ENCODE measurements around the gene LIPN. TPM values are rescaled to one million over a fixed set of nuclear protein-coding genes. Genes with fewer than 3 reads are reported as not detected.

The LIPN gene
- total RNA-seq, 2 donors from 2014 or later: not detected

GRCh38 chr10:88803641-88804040, 43.8 kb downstream of the LIPN start:
- H3K9me3 ChIP-seq: no peaks in the 10 kb centered on the region
- H3K4me1 ChIP-seq: no peaks in the 10 kb centered on the region
- no peak for DNase-seq
- H3K27me3 ChIP-seq: no peaks in the 10 kb centered on the region
- no peak overlapping the region for H3K4me3 ChIP-seq
- H3K27ac ChIP-seq: no peak overlapping the region
- intact Hi-C loops (cut with DNase I): loop anchor here (10.0 kb wide), 1 partner anchor 229 kb away; no protein-coding TSS in a partner anchor
- no peaks in the 10 kb centered on the region for H3K36me3 ChIP-seq
- no peak overlapping the region for H3K9ac ChIP-seq (ENCODE audit: low read depth in 2 of 2, low read length in 2 of 2)
- TF ChIP-seq, protein P1, sequence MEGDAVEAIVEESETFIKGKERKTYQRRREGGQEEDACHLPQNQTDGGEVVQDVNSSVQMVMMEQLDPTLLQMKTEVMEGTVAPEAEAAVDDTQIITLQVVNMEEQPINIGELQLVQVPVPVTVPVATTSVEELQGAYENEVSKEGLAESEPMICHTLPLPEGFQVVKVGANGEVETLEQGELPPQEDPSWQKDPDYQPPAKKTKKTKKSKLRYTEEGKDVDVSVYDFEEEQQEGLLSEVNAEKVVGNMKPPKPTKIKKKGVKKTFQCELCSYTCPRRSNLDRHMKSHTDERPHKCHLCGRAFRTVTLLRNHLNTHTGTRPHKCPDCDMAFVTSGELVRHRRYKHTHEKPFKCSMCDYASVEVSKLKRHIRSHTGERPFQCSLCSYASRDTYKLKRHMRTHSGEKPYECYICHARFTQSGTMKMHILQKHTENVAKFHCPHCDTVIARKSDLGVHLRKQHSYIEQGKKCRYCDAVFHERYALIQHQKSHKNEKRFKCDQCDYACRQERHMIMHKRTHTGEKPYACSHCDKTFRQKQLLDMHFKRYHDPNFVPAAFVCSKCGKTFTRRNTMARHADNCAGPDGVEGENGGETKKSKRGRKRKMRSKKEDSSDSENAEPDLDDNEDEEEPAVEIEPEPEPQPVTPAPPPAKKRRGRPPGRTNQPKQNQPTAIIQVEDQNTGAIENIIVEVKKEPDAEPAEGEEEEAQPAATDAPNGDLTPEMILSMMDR (IDR thresholded peaks at IDR 0.05): no peak

DNA sequence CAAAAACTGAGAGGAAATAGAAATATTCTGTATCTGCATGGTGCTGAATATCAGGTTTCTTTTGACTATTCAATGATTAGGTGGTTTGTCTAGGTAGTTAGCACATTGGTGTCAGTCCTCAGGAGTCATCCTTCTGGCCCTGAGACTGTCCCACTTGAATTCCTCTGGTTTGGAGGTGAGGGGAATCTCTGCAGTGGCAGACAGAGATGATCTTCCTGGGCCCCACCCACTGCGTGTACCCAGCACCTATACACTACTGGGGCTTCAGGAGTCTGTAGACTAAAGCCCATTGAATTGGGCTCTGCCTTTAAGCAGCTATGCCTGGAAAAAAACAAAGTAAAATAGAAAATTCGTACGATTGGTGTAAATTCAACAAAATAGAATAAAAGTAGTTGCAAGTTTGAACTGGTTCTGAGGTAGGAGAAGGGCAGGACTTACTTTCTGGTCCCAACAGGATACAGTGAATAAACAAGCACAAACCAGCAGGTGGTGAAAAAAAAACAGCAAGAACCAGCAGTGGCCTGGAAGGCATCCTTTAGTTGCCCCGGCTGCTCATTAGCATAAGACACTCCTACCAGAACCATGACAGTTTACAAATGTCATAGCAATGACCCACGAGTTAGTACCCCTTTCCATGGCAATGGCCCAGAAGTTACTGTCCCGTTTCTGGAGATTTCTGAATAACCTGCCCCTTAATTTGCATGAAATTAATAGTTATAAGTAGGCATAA, 44.4 kb downstream of the LIPN start:
- TF ChIP-seq, protein P1 (IDR thresholded peaks at IDR 0.05): no peak
- DNase-seq: no peak
- Histone ChIP-seq H3K9me3 (no peaks in the 10 kb centered on the region), H3K36me3 (no peaks in the 10 kb centered on the region), H3K4me3 (no peak overlapping the region), H3K27ac (no peak overlapping the region), H3K27me3 (no peaks in the 10 kb centered on the region), H3K4me1 (no peaks in the 10 kb centered on the region), H3K9ac (ENCODE audit: low read depth in 2 of 2, low read length in 2 of 2) (no peak overlapping the region)
- intact Hi-C loops (cut with DNase I): loop anchor here (10.0 kb wide), 1 partner anchor 229 kb away; no protein-coding TSS in a partner anchor

DNA sequence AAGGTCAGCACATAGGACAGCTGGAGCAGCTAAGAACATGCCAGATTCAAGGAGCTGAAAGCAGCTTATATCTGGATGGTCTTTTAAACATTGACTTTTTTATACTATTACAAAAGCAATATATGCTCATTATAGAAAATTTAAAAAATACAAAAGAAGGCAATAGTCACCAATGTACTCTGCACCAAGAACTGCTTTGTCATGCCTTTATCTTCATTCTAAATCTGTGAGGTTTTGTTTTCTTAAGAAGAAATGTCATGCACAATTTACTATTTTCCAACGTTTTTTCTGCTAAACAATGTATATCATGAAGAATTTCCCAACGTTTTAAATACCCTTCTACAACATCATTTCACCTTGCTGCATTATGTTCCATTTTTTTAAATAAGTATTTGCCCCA, 45.5 kb downstream of the LIPN start:
- H3K4me1 ChIP-seq: no peaks in the 10 kb centered on the region
- H3K9ac ChIP-seq (ENCODE audit: low read depth in 2 of 2, low read length in 2 of 2): no peak overlapping the region
- no peaks in the 10 kb centered on the region for H3K36me3 ChIP-seq
- no peaks in the 10 kb centered on the region for H3K27me3 ChIP-seq
- TF ChIP-seq, protein P1 (IDR thresholded peaks at IDR 0.05): no peak
- no peak for DNase-seq
- H3K9me3 ChIP-seq: no peaks in the 10 kb centered on the region
- no peak overlapping the region for H3K27ac ChIP-seq
- H3K4me3 ChIP-seq: no peak overlapping the region
- intact Hi-C loops (cut with DNase I): loop anchor here (5.0 to 10.0 kb wide), 2 partner anchors 118 to 231 kb away; no protein-coding TSS in a partner anchor

DNA sequence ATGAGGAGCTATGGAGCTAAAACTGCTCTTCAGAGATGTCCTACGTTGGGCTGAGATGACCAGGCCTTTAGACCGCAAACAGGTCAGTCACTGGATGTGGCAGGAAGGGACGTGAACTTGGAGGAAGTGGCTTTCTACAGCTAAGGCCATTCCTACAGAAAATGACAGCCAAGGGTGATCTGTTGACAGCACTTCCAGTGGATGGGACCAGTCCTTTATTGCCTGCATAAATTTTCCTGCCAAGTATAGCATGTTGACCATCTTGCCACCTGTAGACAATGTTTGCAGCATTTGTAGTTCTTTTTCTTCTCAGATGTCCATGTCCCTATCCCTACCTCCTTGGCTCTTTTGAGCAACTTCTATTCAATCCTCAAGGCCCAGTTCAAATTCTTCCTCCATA, 46.1 kb downstream of the LIPN start:
- no peaks in the 10 kb centered on the region for H3K36me3 ChIP-seq
- TF ChIP-seq, protein P1 (IDR thresholded peaks at IDR 0.05): no peak
- no peaks in the 10 kb centered on the region for H3K4me1 ChIP-seq
- intact Hi-C loops (cut with DNase I): loop anchor here (5.0 to 10.0 kb wide), 2 partner anchors 119 to 231 kb away; no protein-coding TSS in a partner anchor
- H3K9ac ChIP-seq (ENCODE audit: low read depth in 2 of 2, low read length in 2 of 2): no peak overlapping the region
- H3K27me3 ChIP-seq: no peaks in the 10 kb centered on the region
- no peak overlapping the region for H3K27ac ChIP-seq
- no peaks in the 10 kb centered on the region for H3K9me3 ChIP-seq
- DNase-seq: no peak
- no peak overlapping the region for H3K4me3 ChIP-seq

DNA sequence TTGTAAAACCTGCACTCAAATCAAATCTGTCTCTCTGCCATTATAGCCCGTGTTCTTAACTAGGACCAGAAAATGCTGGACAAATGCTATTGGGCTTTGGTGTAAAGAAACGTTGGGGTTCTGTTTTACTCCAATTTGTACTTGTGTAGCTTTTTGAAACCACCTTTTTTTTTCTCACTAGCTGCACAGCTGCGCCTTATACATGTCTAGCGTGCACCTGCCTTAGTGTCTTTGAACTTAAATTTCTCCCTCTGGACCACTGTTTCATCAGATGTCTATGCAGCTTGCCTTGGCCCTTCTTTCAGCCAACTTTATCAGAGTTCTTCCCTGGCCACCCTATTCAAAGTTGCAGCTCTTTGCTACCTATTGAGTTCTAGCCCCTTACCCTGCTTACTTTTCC, 49.8 kb downstream of the LIPN start:
- TF ChIP-seq, protein P1 (IDR thresholded peaks at IDR 0.05): no peak
- H3K27me3 ChIP-seq: no peaks in the 10 kb centered on the region
- intact Hi-C loops (cut with DNase I): loop anchor here (5.0 to 10.0 kb wide), 2 partner anchors 122 to 235 kb away; no protein-coding TSS in a partner anchor
- no peaks in the 10 kb centered on the region for H3K9me3 ChIP-seq
- H3K9ac ChIP-seq (ENCODE audit: low read depth in 2 of 2, low read length in 2 of 2): no peak overlapping the region
- no peak overlapping the region for H3K27ac ChIP-seq
- no peaks in the 10 kb centered on the region for H3K36me3 ChIP-seq
- H3K4me1 ChIP-seq: no peaks in the 10 kb centered on the region
- H3K4me3 ChIP-seq: no peak overlapping the region
- DNase-seq: no peak

Data from colonic mucosa (tissue), 4 donors.